GM12865 (cell line): Measurements from ENCODE around the gene SLAMF9.

Source experiments
- DNase-seq: peaks from one replicate; pipeline ENCODE4 v3.0.0; 2010; ENCODE audit warnings: low read depth
- H3K4me3 ChIP-seq: 2 replicates; pipeline ENCODE4 v1.5.1; 2011; ENCODE audit warnings: mild to moderate bottlenecking, low read depth, low read length, control low read depth
- CTCF ChIP-seq: IDR thresholded peaks from 2 replicates; pipeline ENCODE4 v1.5.1; 2011; ENCODE audit warnings: low read length, control low read depth, low read depth, inconsistent platforms; ENCODE audit not compliant: insufficient read depth; ENCODE audit errors: missing control alignments

SLAMF9 gene

GRCh38 chr1:159917533-159918351, 36.3 kb downstream of the SLAMF9 start:
- TF ChIP-seq CTCF = no peak
- H3K4me3 ChIP-seq = no peak overlapping the region
- no peak for DNase-seq

DNA sequence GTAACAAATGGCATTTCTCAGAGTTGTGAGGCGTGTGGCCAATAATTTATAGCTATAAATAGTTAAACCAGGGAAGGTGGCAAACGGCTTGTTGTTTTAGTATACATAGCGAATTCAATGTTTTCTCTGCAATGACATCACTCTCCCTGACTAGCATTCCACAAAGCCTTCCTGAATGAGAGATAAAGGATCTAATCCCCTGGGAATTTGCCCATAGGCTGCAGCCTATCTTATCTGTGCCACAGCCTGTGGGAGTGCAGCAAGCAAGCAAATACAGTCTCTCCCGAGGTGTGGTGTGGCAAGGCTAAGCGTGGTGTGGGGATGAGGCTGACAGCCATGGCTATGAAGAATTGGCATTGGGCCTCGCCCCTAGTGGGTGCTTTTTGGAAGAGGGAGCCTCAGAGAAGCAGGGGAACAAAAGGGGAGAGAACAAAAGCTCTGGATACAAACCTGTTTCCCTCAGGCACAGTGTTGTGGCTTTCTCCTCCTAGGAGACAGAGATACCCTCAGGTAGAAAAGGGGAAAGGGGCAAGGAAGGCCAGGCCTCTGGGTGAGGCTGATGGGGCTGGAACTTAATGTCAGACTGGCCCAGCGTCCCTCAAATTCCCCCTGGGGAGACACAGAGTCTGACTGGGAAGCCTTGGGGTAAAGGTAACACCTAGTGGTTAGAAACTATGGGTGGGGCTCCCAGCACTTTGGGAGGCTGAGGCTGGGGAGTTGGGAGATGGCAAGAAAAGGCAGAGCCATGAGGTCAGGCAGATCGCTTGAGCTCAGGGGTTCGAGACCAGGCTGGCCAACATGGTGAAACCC, 37.6 kb downstream of the SLAMF9 start:
- DNase-seq = no peak
- TF ChIP-seq CTCF = no peak
- H3K4me3 ChIP-seq = no peak overlapping the region

GRCh38 chr1:159915571-159916241, 38.3 kb downstream of the SLAMF9 start:
- no peak overlapping the region for H3K4me3 ChIP-seq
- no peak for TF ChIP-seq CTCF
- DNase-seq = no peak

- no peak for DNase-seq
- no peak for TF ChIP-seq CTCF
- H3K4me3 ChIP-seq = no peak overlapping the region
These were observed 39.6 kb downstream of the SLAMF9 start for GRCh38 chr1:159914252-159915018.

DNA sequence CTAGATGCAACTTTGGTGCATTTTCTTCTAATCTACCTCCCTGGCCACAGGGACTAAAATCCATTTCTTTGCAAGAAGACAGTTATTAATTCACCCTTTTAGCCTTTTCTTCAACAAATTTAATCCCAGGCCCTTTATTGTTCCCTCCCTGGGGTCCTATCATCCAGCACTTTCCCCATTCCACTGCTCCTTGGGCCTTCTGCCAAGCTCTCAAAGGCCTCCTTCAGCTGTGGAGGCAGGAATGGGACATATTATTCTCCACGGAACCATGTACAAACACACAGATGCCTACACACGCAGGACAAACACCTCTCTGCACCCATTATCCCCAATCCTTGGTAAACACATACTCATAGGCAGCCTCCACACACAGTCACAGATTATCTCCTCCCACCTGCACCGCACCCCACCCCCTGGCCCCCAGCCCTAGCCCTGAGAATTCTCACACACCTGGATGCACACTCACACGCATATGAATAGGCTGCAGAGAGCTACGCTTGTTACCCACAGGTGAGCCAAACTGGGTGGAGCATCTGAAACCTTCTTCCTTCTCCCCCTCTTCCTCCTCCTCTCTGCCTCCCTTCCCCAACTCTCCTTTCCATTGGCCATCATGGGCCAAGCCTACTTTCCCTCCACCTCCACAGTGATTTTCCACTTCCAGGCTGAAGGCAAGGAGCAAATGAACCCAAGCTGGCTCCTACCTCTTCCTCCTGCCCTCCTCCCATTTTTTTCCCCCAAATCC, 40.4 kb downstream of the SLAMF9 start:
- H3K4me3 ChIP-seq = no peak overlapping the region
- no peak for DNase-seq
- TF ChIP-seq CTCF = no peak

DNA sequence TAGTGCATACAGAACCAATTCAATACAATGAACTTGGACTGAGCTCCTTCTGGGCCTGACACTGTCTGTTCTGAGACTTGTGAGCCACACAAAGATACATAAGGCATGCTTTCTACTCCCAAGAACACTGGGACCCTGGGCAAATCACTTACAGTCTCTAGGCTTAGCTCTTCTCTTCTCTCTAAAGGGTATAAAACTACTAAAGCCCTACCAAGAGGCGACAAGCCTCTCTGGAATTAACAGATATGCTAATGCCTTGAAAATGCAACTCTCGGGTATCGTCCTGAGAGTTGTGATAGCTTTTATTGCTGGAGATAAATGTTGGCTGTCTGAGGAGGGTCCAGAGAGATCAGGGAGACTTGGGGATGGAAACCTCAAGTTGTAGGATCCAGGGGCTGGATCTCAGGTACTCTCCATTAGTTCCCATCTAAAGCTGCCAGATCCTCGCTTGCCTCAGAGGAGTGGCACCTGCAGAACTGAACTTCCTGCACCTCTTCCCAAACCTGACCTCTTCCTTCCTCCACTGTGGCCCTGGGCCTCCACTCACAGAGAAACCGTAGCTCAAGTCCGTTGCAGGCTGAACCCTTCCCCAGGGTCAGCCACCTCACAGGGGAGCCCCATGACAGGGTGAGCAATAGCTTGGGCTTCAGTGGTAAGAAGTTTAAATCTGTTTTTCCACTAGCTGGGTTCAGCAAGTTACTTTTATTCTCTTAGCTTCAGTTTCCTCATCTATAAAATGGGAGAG, 42.5 kb downstream of the SLAMF9 start:
- no peak for DNase-seq
- no peak overlapping the region for H3K4me3 ChIP-seq
- no peak for TF ChIP-seq CTCF
